ENCODE data around the gene KDM7A. TPM values are rescaled to one million over a fixed set of nuclear protein-coding genes. Genes with fewer than 3 reads are reported as not detected.

Gene KDM7A, protein sequence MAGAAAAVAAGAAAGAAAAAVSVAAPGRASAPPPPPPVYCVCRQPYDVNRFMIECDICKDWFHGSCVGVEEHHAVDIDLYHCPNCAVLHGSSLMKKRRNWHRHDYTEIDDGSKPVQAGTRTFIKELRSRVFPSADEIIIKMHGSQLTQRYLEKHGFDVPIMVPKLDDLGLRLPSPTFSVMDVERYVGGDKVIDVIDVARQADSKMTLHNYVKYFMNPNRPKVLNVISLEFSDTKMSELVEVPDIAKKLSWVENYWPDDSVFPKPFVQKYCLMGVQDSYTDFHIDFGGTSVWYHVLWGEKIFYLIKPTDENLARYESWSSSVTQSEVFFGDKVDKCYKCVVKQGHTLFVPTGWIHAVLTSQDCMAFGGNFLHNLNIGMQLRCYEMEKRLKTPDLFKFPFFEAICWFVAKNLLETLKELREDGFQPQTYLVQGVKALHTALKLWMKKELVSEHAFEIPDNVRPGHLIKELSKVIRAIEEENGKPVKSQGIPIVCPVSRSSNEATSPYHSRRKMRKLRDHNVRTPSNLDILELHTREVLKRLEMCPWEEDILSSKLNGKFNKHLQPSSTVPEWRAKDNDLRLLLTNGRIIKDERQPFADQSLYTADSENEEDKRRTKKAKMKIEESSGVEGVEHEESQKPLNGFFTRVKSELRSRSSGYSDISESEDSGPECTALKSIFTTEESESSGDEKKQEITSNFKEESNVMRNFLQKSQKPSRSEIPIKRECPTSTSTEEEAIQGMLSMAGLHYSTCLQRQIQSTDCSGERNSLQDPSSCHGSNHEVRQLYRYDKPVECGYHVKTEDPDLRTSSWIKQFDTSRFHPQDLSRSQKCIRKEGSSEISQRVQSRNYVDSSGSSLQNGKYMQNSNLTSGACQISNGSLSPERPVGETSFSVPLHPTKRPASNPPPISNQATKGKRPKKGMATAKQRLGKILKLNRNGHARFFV
- total RNA-seq (2022; extraction: Qiagen RNA extraction; ENCODE audit: low read depth) = 2.0 to 2.9 TPM (median 2.7 TPM) in 5 replicates

DNA sequence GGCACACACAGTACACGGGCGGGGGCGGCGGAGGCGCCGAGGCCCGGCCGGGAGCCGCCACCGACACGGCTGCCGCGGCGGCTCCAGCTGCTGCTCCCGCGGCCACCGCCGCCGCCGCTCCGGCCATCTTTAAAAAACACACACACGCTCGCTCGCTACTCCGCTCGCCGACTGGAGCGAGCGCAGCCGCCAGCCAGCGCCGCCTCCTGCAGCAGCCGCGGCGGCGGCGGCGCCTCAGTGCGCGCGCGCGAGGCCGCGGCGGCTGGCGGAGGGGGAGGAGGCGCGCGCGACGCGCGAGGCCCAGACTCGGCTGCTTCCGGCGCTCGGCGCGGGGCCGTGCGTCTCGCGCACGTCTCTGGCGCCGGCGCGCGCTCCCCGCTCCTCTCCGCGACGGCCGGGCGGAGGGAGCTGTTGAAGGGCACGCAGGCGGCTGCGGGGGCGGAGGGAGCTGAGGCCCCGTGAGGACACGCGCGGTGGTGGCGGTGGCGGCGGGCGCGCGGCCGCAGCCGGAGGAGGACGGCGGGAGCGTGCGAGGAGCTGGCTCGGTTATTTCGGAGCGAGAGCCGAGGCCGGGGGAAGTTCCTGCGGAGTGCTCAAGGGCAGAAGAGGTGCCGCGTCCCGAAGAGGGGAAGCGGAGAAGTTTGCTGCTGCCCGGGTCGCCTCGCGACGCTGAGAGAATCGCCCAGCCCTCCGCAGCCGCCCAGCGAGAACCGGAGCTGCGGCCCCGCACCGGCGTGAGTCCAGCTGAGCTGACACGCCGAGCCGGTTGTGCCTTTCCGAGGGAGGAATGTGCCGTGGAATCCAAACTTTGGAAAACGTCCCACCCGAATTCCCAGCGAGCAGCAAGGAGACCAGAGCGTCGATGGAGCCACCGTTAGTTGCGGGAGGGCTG lies at the start of gene KDM7A:
KDM7A (minus strand) TSS at position 173 of the 892 bp plus-strand sequence; CDS start at position 127, 46 bp downstream.

DNA sequence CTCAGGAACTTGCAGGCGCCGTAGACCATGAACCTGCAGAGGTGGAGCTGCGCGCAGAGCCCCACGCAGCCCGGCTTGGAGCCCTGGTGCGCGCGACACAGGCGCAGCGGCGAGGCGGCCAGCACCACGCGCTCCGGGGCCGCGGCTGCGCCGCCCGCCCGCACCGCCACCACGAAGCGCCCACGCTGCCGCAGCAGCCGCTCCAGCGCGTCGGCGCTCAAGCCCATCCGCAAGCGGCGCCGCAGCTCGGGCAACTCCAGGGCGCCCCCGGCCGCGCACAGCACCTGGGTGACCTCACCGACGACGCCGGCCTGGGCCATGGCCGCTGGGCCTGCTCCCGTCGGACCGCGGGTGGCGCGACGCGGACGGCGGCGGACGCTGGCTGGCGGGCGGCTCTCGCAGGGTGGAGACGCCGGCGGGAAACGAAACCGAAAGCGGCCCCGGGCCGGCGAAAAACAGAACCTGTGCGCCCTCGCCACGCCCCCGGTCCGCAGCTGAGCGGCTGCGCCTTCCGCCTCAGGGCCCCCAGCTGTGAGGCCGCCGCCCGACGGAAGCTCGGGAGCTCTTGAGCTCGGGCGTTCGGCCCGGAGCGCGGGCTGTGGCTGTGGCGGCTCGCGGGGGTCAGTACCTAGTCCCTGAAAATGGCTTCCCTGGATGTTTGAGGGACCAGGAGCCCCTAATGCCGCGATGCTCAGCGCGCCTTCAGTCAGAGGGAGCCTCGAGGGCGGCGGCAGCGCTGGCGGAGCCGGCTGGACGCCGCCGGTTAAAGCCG lies 114.1 kb downstream of the KDM7A start, which contains the start of gene PARP12:
PARP12 (minus strand) TSS at position 424 of the 772 bp plus-strand sequence; CDS start at position 320, 104 bp downstream.

Other genes starting within 250 kb of the KDM7A start
- gene PARP12, start 114.0 kb downstream of the KDM7A start, total RNA-seq (2022; extraction: Qiagen RNA extraction; ENCODE audit: low read depth) = 21.9 to 27.0 TPM (median 22.9 TPM) in 5 replicates
- gene SLC37A3, start 221.5 kb upstream of the KDM7A start, total RNA-seq (2022; extraction: Qiagen RNA extraction; ENCODE audit: low read depth) = 21.0 to 30.2 TPM (median 29.6 TPM) in 5 replicates
- gene RAB19, start 227.1 kb upstream of the KDM7A start, total RNA-seq (2022; extraction: Qiagen RNA extraction; ENCODE audit: low read depth) = not detected in 5 replicates

All from A549 treated with RU486 at 1 μM for 4 hours (cell line).